ENCODE measurements around the gene LRRC47.
"Not testable (repeated sequence)": the region's sequence is repeated elsewhere in the genome, so short reads cannot be mapped to it uniquely, and the experiment has no call there.

The LRRC47 gene

DNA sequence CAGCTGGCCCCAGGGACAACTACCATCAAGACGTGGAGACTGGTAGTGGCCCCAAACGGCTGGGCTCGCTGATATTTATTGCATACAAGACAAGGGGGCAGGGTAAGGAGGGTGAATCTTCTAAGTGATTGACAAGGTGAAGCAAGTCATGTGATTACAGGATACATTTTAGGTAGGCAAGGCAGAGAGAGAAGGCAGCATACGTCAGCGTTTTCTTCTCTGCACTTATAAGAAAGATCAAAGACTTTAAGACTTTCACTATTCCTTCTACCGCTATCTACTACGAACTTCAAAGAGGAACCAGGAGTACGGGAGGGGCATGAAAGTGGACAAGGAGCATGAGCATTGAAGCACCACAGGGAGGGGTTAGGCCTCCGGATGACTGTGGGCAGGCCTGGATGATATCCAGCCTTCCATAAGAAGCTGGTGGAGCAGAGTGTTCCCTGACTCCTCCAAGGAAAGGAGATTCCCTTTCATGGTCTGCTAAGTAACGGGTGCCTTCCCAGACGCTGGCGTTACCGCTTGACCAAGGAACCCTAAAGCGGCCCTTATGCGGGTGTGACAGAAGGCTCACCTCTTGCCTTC lies 47.9 kb downstream of the LRRC47 start:
- DNase-seq, result not testable (repeated sequence)

DNA sequence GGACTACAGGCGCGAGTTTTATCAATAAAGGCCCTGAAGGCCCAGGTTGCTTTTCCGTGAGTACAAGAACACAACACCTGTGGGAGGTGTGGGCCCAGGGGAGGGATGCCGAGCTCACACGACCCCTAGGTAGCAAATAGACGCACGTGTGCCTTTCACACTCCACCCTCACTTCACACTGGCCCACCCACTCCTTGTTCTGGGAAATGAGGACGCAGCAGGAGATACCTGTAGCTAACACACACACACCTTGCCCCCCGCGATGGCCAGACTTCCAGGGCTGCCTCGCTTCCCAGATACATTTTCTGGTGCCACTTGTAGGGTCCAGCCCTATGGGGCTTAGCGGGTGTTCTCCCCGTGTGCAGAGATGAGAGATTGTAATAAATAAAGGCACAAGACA lies 48.4 kb downstream of the LRRC47 start:
- DNase-seq, result no peak

DNA sequence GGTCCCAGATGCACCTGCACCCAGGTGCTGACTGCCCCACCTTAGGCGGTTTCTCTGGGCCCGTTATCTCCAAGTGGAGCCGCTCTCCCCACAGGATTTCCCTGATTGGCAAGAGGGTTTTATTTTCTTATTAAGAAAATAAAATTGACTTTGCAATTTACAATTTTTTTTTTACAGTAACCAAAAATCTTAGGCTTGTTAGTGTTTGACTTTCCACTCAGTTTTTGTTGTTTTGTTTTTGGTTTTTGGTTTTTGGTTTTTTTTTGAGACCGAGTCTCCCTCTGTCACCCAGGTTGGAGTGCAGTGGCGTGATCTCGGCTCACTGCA lies 48.8 kb downstream of the LRRC47 start:
- DNase-seq, result no peak

DNA sequence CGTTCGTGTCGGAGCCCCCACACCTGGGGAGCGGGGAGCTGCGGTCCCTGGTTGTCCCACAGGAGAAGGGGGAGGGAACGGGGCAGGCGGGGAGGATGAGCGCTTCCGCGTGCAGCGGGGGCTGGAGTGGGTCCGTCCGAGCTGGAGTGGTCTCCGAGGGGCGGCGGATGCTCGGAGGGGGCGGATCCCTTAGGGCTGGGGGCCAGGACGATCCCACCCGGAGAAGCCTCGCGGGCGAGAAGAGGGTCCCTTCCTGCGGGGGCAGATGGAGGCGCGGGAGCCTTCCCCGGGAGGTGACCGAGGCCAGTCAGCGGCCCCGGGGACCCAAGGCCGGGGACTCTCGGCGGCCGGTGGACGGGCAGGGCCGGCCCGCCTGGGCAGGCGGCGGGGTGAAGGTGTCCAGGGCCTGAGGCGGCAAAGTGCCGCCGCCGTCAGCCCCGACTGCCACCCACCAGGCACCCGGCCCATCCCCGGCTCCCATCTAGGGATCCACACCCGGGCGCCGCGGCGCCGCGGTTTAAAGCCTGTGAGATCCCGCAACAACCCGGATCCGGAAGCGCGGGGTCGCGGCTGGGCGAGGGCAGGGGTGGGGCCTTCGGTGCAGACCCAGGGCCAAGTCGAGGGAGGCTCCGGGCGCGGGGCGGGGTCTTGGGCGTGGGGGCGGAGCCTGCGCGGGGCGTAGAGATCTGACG lies 49.3 kb downstream of the LRRC47 start:
- peak in 49 of 51 donors; percentile 34 to 92 (median 81) for DNase-seq

DNA sequence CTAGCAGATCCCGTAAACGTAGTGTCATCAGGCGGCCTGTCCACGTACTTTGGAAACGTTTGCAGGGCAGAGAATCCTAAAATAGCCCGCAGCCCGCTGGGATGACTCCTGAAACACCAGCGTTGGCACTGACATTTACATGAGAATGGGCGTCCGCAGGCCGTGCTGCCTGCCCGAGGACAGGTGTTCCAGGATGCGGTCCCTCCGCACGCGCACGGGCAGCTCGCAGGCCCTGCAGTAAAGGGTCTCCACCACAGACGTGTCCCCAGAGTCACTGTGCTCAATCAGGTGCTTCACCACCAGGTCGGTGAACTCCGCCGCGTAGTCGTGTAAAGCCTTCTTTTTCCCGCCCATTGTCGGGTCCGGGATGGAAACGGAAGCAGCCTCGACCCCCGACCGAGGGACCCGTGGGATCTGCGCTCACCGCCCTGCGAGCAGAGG lies 49.9 kb downstream of the LRRC47 start:
- peak in 1 of 51 donors; percentile 11 for DNase-seq

DNA sequence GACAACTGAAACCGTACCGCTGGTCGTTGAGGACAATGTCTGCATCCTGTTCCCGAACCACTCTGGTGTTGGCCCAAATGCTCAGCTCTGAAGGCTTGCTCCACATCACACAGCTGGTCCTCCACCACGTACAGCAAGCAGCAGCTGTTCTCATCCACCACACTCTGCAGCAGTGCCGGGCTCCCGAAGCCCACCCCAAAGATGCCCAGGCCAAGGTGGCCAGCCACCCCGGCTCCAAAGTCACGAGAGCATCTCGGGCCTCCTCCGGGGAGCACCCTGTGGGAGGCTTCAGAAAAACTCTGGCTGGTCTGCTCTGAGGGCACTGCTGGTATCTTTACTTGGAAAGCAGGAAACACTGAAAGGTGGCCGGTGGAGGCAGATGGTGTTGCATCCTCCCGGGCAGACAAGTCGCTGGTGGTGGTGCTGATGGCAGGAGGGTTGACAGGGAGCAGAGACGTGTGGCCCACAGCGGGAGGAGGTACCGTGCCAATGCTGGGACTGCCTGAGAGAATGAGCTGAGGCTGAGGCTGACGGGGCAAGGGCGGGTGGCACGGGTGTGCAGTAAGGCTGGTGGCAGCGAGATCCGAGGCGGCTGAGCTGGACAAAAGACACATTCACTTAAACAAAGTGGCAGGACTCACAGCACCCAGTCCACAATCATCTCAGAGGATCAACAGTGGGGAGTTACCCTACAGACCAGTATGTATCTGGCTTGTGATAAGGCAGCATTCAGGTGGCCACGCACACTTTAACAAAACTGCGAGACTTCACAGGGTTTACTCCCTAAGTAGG lies 50.5 kb downstream of the LRRC47 start:
- DNase-seq, result peak in 14 of 51 donors; percentile 10 to 38 (median 23)

DNA sequence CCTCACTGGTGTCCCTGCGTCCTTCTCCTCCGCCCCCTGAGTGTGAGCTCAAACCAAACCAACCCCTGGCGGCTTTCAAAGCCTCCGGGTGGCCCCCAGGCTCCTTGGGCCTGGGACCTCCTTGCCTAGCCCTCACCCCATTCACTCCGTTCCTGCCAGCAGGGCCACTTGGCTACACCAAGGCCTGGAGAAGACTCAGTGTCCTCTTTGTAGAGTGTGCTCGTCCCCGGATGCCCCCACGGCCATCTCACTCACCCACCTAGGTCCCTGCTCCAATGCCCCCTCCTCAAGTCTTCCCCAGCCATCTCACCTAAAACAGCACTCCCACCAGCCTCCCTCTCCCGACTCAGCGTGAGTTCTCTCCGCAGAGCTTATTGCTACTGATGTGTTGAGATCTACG lies 51.2 kb downstream of the LRRC47 start:
- no peak for DNase-seq

DNA sequence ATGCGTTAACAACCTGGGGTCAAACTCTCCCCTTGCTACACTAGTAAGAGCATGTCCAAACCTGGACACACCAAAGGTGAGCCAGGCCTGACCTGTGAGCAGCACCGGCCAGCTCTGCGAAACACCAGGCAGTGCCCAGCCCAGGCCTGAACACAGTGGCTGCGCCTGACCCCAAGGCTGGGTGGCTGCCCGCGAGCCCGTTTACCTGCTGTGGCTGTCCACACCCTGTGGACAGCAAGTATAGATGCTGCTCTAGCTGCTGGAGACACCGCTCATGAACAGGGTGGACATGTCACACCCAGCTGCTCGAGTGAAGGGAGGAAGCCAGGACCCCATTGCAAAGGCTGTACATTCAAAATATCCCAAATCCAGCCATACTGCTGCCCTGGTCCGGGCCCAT lies 51.7 kb downstream of the LRRC47 start:
- DNase-seq, result no peak

GRCh38 chr1:3743826-3744225 lies 52.5 kb downstream of the LRRC47 start:
- no peak for DNase-seq

DNA sequence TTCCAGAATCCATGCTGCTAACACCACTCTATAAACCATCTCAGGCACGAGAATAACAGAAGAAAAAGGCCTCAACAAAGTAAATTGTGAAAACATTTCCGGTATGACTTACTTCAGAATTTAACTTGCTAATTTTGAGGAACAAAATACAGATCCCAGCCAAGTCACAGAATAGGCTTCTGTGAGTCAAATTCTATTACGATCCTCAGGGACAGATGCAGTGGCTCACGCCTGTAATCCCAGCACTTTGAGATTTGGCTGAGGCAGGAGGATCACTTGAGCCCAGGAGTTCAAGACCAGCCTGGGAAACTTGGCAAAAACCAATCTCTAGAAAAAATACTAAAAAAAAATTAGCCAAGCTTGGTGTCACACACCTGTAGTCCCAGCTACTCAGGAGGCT lies 52.9 kb downstream of the LRRC47 start:
- DNase-seq, result no peak

- DNase-seq, result no peak
Observed at GRCh38 chr1:3742439-3743298, 53.6 kb downstream of the LRRC47 start.

GRCh38 chr1:3741566-3742438 lies 54.5 kb downstream of the LRRC47 start:
- no peak for DNase-seq

DNA sequence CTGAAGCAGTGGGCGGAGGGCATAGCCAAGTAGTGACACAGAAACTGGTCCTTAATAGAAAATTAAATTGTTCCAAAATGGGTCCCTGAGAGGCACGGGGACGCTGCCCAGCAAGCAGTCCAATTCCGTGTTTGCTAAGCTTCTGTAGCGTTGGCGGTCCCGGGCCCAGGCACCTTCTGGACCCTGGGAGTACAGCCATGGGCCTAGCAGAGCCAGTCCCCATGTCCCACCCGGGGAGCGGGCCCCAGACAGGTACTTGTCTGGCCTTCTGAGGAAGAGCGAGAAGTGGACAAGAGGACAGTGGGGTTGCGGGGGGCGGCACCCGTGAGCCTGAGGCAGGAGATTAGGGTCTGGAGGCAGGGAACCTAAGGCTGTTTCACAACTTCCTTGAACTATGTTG lies 55.5 kb downstream of the LRRC47 start:
- DNase-seq, result no peak

GRCh38 chr1:3740042-3740441 lies 56.3 kb downstream of the LRRC47 start:
- DNase-seq, result peak in 3 of 51 donors; percentile 36 to 49 (median 39)

DNA sequence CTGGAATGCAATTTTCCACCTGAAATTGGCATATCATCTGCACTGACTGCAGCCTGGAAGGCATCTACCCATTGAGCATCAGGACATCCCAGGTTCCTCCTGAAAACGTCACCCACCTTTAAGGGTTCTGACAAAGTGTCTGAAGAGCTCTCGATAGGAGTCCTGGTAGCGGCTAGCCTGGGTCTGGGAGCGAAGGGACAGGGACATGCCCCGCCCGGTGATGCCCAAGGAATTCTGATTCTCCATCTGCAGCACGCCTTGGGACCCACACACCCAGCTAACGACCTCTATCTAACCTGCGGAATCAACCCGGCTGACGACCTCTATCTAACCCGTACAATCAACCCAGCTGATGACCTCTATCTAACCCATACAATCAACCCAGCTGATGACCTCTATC lies 57.4 kb downstream of the LRRC47 start:
- DNase-seq, result no peak

DNA sequence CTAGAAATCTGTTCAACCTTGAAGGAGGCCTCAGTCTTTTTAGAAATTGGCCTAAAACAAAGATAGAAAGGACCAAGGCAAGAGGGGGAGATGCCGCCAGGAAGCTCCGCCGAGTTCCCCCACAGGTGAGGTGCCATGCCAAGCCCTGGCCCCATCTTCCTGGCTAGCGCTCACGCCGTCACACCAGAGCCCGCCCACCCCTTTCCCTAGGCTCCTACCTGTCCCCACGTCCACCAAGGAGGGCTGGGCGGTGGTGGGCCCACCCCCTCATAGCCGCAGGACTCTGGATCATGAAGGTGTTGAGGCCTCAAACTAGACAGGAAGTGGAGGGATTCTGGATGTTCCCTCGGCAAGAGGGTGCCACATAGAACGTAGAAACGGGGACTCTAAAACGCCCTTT lies 59.6 kb downstream of the LRRC47 start:
- no peak for DNase-seq

DNA sequence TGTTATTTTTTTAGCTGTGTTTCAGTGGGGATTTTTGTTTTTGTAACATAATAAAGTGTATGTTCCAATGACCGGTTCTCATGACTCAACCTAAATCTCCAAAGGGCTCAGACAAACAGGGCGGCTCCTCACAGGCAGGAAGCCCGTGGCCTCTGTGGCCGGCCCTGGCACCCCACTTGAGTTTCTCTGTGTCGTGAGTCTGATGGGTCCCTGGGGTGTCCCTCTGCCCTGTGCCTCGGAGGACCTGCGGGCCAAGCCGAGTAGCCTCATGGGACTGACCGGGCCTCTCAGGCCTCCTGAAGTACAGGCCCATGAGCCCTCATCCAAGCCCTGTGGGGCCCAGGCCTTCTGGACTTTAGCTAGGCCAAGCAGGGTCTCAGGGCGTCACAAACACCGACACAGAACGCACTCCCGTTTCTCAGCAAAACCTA lies 60.2 kb downstream of the LRRC47 start:
- DNase-seq, result no peak

DNA sequence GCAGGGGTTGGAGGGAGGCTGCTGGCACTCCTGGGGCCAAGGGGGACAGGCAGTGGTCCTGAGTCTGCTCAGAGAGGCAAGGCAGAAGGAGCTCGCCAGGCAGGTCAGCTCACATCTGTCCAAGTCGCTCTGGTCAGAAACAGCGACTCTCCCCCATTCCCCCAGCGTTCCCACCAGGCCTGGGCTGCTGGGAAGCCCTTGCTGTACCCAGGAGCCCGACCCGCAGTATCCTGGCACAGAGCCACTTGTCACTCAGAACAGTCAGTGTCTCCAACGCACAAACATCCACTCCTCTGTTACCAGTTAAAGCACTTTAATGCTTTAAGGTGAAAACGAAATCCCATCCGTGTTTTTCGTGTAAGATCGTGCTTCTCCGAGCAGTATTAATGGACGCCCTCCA lies 60.6 kb downstream of the LRRC47 start:
- DNase-seq, result no peak

- no peak for DNase-seq
Observed at GRCh38 chr1:3735027-3735681, 61.1 kb downstream of the LRRC47 start.

DNA sequence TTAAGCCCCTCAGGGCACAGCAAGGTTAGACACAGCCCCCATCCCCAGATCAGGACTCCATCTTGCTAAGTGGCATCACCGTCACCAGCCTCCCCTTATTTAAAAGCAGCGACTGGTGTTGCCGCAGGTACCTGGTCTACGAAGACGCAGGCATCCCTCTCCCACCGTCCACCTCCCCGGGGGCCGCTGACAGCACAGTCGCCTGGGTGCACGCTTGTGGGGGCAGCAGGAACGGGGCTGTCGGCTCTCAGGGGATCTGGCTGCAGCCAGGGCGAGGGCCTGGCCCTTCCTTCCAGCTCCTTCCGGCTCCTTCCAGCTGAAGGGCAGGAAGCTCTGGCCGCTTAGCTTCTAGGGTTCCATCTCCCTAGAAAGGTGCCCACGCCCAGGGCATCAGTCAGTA lies 61.7 kb downstream of the LRRC47 start:
- DNase-seq, result no peak
